HepG2 (cell line): ENCODE data around the gene ARMCX5. TPM values are rescaled to one million over a fixed set of nuclear protein-coding genes. Genes with fewer than 3 reads are reported as not detected.

Source experiments
- DMAP1 ChIP-seq: IDR thresholded peaks from 2 replicates; pipeline ENCODE4 v1.6.1; 2016
- ETV5 ChIP-seq: IDR thresholded peaks from 2 replicates; pipeline ENCODE4 v1.6.1; 2018; ENCODE audit warnings: missing biosample characterization, missing genetic modification reagents, inconsistent platforms, borderline replicate concordance
- GMEB1 ChIP-seq: sonication (generic); formaldehyde crosslinking; IDR thresholded peaks from 2 replicates; pipeline ENCODE4 v1.5.1; 2020; ENCODE audit warnings: missing genetic modification reagents, mild to moderate bottlenecking, borderline replicate concordance
- HOXA3 ChIP-seq: sonication (generic); formaldehyde crosslinking; IDR thresholded peaks from 2 replicates; pipeline ENCODE4 v1.5.0; 2020; ENCODE audit warnings: missing genetic modification reagents
- KLF11 ChIP-seq: IDR thresholded peaks from 2 replicates; pipeline ENCODE4 v1.6.1; 2016; ENCODE audit warnings: missing compliant biosample characterization
- MAFG ChIP-seq: sonication (generic); formaldehyde crosslinking; IDR thresholded peaks from 2 replicates; pipeline ENCODE4 v1.5.1; 2020; ENCODE audit warnings: mild to moderate bottlenecking, missing genetic modification reagents
- RARA ChIP-seq: IDR thresholded peaks from 2 replicates; pipeline ENCODE4 v1.6.1; 2016; ENCODE audit warnings: missing genetic modification reagents, missing compliant biosample characterization
- SIN3A ChIP-seq: IDR thresholded peaks from 2 replicates; pipeline ENCODE4 v1.6.1; 2011; ENCODE audit warnings: low read depth, mild to moderate bottlenecking, control low read depth, low read length, borderline replicate concordance
- TEAD2 ChIP-seq: sonication (generic); formaldehyde crosslinking; IDR thresholded peaks from 2 replicates; pipeline ENCODE4 v1.9.0; 2021; ENCODE audit warnings: missing genetic modification reagents
- ZBTB40 ChIP-seq, 2 experiments: fragments of 450-650 bp in 1 of 2; sonication (generic) in 1 of 2; formaldehyde crosslinking in 1 of 2; IDR thresholded peaks; 2 replicates each; pipeline versions ENCODE4 v1.6.1 to v1.8.0; 2016 to 2022; ENCODE audit warnings: antibody characterized with exemption in 1 of 2, mild to moderate bottlenecking in 1 of 2, missing genetic modification reagents in 1 of 2
- ZBTB49 ChIP-seq: sonication (generic); formaldehyde crosslinking; IDR thresholded peaks from 2 replicates; pipeline ENCODE4 v1.4.0; 2020; ENCODE audit warnings: missing genetic modification reagents, borderline replicate concordance
- ZNF224 ChIP-seq: sonication (generic); formaldehyde crosslinking; IDR thresholded peaks from 2 replicates; pipeline ENCODE4 v1.5.0; 2020; ENCODE audit warnings: mild to moderate bottlenecking, missing genetic modification reagents
- ZNF24 ChIP-seq: fragments of 450-650 bp; IDR thresholded peaks from 2 replicates; pipeline ENCODE4 v1.6.1; 2017; ENCODE audit warnings: antibody characterized with exemption, mild to moderate bottlenecking
- ZNF496 ChIP-seq: sonication (generic); formaldehyde crosslinking; IDR thresholded peaks from 2 replicates; pipeline ENCODE4 v1.8.1; 2023; ENCODE audit warnings: mild to moderate bottlenecking, moderate library complexity, missing genetic modification reagents; ENCODE audit not compliant: insufficient replicate concordance
- ZNF672 ChIP-seq: sonication (generic); formaldehyde crosslinking; IDR thresholded peaks from 2 replicates; pipeline ENCODE4 v1.8.1; 2022; ENCODE audit warnings: missing genetic modification reagents
- ZSCAN25 ChIP-seq: sonication (generic); formaldehyde crosslinking; IDR thresholded peaks from 2 replicates; pipeline ENCODE4 v1.8.0; 2022; ENCODE audit warnings: mild to moderate bottlenecking, missing genetic modification reagents
- polyA plus RNA-seq, 8 experiments: library from polyadenylated mRNA; depleted of rRNA in 3 of 8; stranded (reverse) in 7 of 8; unstranded in 1 of 8; fragments of >200 nt; fragmentation: Illumina TruSeq in 4 of 8; extraction: Trizol in 4 of 8; gene quantifications; 2 replicates each; pipeline versions ENCODE4 v1.2.1 to v1.2.3, GENCODE V29; 2011 to 2016; ENCODE audit warnings: low read depth in 4 of 8, missing spikeins in 1 of 8, mixed read lengths in 1 of 8; ENCODE audit not compliant: insufficient read depth in 1 of 8
- total RNA-seq, 5 experiments: library from RNA; depleted of rRNA; stranded (reverse); fragments of >200 nt; fragmentation: Illumina TruSeq; extraction: Trizol; gene quantifications; 2 replicates each; pipeline ENCODE4 v1.2.3, GENCODE V29; 2016; ENCODE audit warnings: low read depth in 1 of 5

The ARMCX5 gene
- total and polyA plus RNA-seq, 2 of the 13 experiments (the other 11 are each of a cell fraction or from before 2014, with no cell fraction given) = 9.1 to 14.2 TPM

- no peak for TF ChIP-seq ZBTB40 (IDR thresholded peaks at IDR 0.05)
- no peak; the same call in 1 of the 2 replicates for TF ChIP-seq ZBTB40 (CRISPR knock-in tag; IDR thresholded peaks at IDR 0.05)
- TF ChIP-seq ZNF672 = no peak
- TF ChIP-seq KLF11 = no peak
- no peak for TF ChIP-seq TEAD2 (CRISPR knock-in tag)
- no peak for TF ChIP-seq ZSCAN25 (CRISPR knock-in tag)
- TF ChIP-seq ZBTB49 (CRISPR knock-in tag) = no peak
- TF ChIP-seq SIN3A = no peak
- TF ChIP-seq GMEB1 (CRISPR knock-in tag) = peak; percentile 83
- no peak for TF ChIP-seq ZNF224 (CRISPR knock-in tag)
- peak; percentile 82 for TF ChIP-seq DMAP1
- no peak for TF ChIP-seq ZNF496
- TF ChIP-seq MAFG (CRISPR knock-in tag) = no peak
- TF ChIP-seq ETV5 (CRISPR knock-in tag) = peak; percentile 28; the same call in 1 of the 2 replicates
- TF ChIP-seq HOXA3 (CRISPR knock-in tag) = peak; percentile 50; the same call in 1 of the 2 replicates
- TF ChIP-seq ZNF24 = no peak
- no peak for TF ChIP-seq RARA (CRISPR knock-in tag)
Measured at GRCh38 chrX:102599084-102599950, at the start of gene ARMCX5 (continued).
